Testis (tissue), 2 donors: ENCODE measurements around the gene MTMR1.

Source experiments
- POLR2A ChIP-seq: fragments of 450-650 bp; IDR thresholded peaks from one replicate; pipeline ENCODE4 v1.6.1; 2017; ENCODE audit warnings: antibody characterized with exemption, mild to moderate bottlenecking, moderate library complexity
- TF ChIP-seq, protein P1 (sequence below), 3 experiments: fragments of 450-650 bp in 2 of 3; fragments of 200-600 bp in 1 of 3; sonication (generic) in 1 of 3; IDR thresholded peaks; one replicate each; pipeline ENCODE4 v1.5.1; 2016 to 2019; ENCODE audit warnings: antibody characterized with exemption in 3 of 3, mild to moderate bottlenecking in 2 of 3, moderate library complexity in 1 of 3

- TF ChIP-seq POLR2A: no peak
- TF ChIP-seq, protein P1, sequence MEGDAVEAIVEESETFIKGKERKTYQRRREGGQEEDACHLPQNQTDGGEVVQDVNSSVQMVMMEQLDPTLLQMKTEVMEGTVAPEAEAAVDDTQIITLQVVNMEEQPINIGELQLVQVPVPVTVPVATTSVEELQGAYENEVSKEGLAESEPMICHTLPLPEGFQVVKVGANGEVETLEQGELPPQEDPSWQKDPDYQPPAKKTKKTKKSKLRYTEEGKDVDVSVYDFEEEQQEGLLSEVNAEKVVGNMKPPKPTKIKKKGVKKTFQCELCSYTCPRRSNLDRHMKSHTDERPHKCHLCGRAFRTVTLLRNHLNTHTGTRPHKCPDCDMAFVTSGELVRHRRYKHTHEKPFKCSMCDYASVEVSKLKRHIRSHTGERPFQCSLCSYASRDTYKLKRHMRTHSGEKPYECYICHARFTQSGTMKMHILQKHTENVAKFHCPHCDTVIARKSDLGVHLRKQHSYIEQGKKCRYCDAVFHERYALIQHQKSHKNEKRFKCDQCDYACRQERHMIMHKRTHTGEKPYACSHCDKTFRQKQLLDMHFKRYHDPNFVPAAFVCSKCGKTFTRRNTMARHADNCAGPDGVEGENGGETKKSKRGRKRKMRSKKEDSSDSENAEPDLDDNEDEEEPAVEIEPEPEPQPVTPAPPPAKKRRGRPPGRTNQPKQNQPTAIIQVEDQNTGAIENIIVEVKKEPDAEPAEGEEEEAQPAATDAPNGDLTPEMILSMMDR (IDR thresholded peaks at IDR 0.05): no peak
These were observed 77.4 kb downstream of the MTMR1 start for GRCh38 chrX:150770623-150771022.
